HG03135 (cell line): ENCODE data around the gene TXNRD3.
"Not testable (repeated sequence)": the region's sequence is repeated elsewhere in the genome, so short reads cannot be mapped to it uniquely, and the experiment has no call there.

Experiments
- ATAC-seq: cut with Tn5 transposase; IDR thresholded peaks from one replicate; pipeline ENCODE4 v1.9.1; 2021; ENCODE audit warnings: mild to moderate bottlenecking, moderate library complexity; ENCODE audit not compliant: unreplicated experiment

Gene TXNRD3

DNA sequence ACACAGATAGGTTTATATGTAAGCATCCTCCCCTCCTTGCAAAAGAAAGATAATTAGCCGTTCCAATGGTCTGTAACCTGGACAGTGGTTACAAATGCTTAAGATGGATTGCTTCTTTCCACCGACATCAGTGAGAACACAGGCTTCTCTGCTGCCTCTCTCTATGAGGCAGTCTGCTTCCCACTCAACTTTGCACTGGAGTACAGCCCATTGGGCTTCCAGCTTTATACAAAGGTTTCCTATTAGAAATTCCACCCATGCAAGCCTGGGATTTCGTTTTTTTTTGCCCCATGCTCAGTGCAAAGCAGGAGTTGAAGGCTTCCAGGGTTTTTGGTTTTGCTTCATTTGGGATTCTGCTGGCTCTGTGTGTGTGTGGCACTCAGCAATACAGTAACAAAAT lies 48.9 kb downstream of the TXNRD3 start:
- no peak for ATAC-seq

DNA sequence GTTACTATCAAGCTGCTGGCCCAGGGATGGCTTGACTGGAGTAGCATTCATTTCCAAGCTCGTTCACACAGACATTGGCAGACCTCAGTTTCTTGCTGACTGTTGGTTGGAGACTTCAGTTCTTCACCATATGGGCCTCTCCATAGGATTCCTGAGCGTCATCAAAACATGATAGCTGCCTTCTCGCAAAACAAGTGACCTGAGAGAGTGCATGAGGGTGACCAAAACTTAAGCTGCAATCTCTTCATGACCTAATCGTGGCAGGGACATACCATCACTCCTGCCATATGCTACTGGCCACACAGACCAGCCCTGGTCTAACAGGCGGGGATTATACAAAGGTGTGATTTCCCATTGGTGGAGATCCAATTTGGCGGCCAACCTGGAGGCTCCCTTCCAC lies 50.2 kb downstream of the TXNRD3 start:
- ATAC-seq, result no peak

GRCh38 chr3:126599101-126599500 lies 55.8 kb downstream of the TXNRD3 start:
- no peak for ATAC-seq

- ATAC-seq, result not testable (repeated sequence)
These were observed 59.4 kb downstream of the TXNRD3 start for GRCh38 chr3:126595479-126595878.

DNA sequence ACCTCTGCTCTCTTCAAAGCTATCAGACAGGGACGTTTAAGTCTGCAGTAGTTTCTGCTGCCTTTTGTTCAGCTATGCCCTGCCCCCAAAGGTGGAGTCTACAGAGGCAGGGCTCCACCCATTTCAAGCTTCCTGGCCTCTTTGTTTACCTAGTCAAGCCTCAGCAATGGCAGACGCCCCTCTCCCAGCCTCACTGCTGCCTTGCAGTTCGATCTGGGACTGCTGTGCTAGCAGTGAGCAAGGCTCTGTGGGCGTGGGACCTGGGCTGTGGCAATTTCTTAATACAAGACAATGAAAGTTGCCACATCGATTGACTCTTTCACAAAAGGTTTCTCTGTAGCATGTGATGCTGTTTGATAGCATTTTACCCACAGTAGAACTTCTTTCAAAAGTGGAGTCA lies 63.4 kb downstream of the TXNRD3 start:
- not testable (repeated sequence) for ATAC-seq

DNA sequence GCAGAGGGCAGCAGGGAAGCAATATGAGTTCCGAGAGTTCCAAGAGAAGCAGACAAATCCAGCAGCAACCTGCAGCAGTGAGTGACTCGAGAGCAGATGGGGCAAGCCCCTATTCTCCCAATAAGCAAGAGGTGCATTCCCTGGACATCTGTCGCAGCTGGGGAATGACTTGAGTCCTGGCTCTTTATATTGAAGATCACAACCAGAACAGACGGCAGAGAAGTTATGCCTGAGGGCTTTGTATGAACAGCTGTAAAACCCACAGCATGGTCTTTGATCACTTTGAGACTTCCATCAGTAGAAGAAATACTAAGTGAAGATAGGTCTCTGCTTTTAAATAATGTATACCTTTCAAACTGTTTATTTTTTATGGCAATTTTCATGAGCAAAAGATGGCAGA lies 72.6 kb downstream of the TXNRD3 start:
- no peak for ATAC-seq

DNA sequence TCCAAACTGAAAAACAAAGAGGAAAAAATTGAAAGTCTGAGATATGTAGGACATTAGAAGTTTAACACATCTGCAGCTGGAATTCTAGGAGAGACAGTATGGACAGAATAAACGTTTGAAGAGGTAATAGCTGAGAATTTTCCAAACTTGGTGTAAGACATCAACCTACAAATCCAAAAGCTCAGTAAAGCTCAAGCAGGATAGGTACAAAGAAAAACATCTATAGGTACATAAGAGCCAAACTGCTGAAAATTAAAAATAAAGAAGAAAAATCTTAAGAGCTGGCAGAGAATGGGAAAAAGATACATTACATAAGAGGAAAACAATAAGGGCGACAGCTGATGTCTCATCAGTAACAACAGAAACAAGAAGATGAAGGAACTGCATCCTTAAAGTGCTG lies 73.4 kb downstream of the TXNRD3 start:
- no peak for ATAC-seq

GRCh38 chr3:126580746-126581145 lies 74.2 kb downstream of the TXNRD3 start:
- no peak for ATAC-seq

DNA sequence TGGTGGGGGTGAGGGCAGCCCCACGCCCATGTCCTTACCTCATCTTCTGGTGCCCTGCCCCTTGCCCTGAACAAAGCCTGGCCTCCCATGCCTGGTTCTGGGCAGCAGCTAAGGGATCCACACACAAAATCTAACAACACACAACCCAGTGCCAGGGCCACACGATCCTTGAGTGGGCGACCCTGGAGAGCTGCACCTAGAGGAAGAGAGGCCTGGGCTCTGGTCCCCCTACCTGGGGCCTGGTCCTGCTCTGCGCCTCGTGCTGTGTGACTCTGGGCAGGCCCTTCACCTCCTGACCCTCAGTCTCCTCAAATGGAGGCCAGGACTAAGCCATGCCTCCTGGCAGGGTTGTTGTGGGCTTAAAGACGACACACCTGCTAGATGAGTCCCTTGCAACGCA lies 76.2 kb downstream of the TXNRD3 start:
- no peak for ATAC-seq

DNA sequence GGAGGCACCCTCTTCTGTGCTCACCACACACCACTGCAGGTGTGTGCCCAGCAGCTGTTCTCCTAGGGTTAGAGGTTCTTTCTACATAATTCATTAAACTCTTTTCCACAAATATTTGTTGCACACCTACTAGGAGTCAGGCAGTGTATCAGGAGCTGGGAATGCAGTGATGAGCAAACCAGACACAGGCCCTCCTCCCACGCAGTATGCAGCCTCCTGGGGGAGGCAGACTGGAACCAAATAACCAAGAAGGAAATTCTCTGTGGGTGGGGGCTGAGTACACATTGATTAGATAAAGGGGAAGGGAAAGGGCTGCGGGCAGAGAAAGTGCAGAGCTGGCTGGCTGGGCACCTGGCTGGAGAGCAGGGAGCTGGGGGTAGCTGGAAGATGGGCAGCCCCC lies 77.7 kb downstream of the TXNRD3 start:
- no peak for ATAC-seq

DNA sequence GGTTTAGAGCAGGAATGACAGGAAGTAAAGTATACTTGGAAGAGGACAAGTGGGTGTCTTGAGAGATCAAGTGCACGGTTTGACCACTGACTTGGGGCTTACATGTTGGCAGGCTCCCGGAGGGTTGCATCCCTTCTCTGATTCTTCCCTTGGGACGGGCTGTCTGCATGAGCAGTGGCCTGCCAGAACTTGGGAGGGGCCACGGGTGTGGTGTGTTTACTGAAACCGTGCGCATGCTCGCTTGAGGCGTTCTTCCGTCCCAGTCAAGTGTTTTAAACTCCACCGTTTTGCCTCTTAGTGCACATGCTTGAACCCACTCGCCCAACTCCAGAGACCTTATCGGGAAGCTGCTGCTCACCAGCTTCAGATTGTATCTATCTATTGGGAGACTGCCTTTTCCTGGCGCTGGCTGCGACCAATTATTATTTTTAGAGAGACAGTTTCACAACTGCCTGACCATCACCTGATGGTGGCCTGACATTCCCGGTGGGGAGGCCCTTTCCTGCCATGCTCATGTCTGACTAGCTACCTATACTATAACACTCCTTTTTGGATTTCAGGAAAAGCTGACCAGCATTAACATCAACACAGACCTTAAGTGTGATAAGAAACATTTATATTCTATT lies 81.3 kb downstream of the TXNRD3 start:
- no peak for ATAC-seq

DNA sequence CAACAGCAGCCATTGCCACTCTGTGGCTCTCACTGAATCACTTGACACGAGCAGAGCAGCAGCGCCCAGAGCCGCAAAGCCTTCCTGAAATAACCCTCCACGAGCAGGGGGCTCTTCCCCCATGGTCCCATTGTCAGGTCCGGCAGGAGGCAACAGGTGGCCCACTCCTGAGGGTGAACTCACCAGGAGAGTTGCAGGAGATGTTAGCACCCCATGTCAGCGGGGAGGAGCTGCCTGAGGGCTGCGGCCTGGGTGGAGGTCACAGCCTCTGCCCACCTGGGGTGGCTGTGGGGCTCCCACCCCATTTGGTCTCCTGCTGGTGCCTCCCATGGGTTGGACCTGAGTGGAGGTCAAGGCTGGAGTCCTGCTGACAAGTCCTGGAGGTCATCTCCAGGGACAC lies 83.8 kb downstream of the TXNRD3 start:
- ATAC-seq, result no peak

- no peak for ATAC-seq
These were observed 84.8 kb downstream of the TXNRD3 start for GRCh38 chr3:126570103-126570541.

GRCh38 chr3:126569390-126569975 lies 85.4 kb downstream of the TXNRD3 start:
- ATAC-seq, result no peak

DNA sequence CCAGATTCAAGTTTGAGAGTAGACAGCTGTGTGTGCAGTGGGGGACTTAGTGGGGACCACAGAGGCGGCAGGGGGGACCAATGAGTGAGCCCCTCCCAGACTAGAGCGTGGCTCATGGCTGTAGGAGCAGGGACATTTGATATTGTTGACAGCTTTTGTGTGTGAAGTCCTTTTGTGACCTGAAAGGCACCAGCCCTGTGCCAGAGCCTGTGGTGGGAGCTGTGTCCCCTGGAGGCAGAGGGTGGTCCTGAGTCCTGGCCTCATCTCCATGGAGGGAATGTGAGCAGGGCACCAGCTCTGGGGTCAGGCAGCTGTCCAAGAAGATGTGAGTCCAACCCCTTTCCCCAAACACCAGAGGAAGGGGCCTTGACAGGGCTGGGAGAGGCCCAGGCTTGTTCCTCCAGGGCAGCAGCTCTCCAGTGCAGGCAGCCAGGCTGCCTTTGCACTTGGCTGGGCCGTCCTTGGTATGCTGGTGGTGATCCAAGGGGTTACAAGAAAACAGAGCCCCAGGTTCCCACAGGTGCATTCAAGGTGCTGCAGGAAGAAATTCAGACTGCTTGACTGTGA lies 86.1 kb downstream of the TXNRD3 start:
- ATAC-seq, result no peak

DNA sequence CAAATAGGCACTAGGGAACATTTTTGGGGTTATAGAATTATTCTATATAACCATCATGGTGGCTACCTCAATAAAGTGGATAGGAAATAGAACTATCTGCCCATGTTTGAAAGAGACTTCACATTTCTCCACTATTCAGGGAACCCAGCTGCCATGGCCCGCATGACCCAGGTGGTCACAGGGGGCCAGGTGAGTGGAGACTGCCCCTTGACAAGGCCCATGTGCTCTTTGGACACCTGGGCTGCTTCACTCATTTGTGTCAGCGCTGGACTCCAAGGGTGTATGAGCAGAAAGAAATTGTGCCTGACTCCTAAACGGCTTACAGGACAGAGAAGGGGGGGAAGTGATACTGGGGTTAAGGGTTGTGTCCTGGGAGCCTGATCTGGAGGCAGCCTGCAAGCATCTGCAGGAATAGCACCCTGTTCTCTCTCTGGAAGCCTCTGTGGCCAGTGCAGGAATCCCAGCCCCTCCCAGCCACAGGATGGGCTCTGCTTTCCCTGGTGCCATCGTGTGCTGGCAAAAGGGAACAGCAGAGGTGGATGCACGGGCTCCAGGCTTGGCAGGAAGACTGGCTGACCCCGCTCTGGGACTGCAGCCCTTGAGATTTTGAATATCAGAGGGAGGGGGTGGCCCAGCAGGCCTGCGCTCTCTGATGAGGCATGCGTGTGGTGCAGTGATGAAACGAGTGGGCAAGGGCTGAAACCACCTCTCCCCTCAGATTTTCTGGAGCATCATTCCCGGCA lies 87.1 kb downstream of the TXNRD3 start:
- no peak for ATAC-seq

GRCh38 chr3:126562737-126563276 lies 92.1 kb downstream of the TXNRD3 start:
- no peak for ATAC-seq

DNA sequence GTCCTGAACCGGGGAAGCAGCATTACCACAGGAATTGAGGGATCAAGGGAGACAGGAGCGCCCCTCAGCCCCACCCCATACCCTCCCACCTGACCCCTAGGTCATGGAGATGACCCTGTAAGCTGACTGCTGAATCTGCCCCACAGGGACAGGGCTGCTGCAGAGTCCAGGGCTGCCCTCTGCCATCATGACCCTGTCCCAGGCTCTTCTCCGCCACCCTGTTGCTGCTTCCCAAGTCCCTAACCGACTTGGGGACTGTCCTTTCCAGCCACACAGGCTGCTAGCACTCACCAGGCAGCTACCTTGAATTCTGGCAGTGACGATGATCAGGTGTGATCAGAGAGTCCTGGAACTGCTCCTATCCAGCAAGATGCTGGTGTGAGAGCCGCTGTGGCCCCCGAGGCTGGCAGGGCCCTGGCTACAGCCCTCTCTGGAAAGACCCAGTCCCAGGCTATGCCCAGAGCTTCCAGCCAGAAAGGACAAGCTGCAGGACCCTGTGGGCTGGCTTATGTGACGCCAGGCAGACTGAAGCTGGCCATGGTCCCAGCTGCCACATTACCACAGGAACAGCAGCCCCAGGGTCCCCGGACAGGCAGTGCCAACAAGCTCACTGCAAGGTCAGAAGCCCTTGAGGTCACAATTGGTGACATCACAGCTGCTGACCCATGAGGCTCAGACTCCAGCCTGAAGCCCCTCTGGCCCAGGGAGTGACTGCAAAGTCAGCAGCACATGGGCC lies 96.4 kb downstream of the TXNRD3 start, which contains the start of gene C3orf22:
Gene C3orf22, minus strand, starts transcription at position 597 of the 736 bp plus-strand sequence. CDS start 5,542 bp downstream, outside the sequence.
- no peak for ATAC-seq

- no peak for ATAC-seq
These were observed 97.2 kb downstream of the TXNRD3 start for GRCh38 chr3:126557761-126558160.

- no peak for ATAC-seq
These were observed 97.5 kb downstream of the TXNRD3 start for GRCh38 chr3:126557415-126557745.
